Right lobe of liver (tissue), 6 donors: ENCODE data around the gene GPR45. TPM values are rescaled to one million over a fixed set of nuclear protein-coding genes. Genes with fewer than 3 reads are reported as not detected.

Source experiments
- ATAC-seq, 4 donors: fragments of 200-7000 bp; cut with Tn5 transposase; one replicate each; pipeline ENCODE4 v1.9.1; 2020; ENCODE audit warnings: mild to moderate bottlenecking in 4 of 4, moderate library complexity in 4 of 4
- DNase-seq, 3 donors: peaks; one replicate each; pipeline ENCODE4 v3.0.0-alpha.2; 2020
- H3K27ac ChIP-seq, 3 donors: fragments of 200-600 bp; one replicate each; pipeline ENCODE4 v1.8.0; 2022
- H3K27me3 ChIP-seq, 2 donors: fragments of 200-600 bp; one replicate each; pipeline ENCODE4 v1.8.0; 2022
- H3K36me3 ChIP-seq, 4 donors: fragments of 200-600 bp; sonication (generic) in 1 of 4; one replicate each; pipeline versions ENCODE4 v1.5.1 to v1.8.0; 2017 to 2022; ENCODE audit warnings: control low read depth in 1 of 4
- H3K4me1 ChIP-seq, 4 donors: fragments of 200-600 bp; sonication (generic) in 1 of 4; one replicate each; pipeline versions ENCODE4 v1.5.1 to v1.8.0; 2017 to 2022; ENCODE audit warnings: control low read depth in 1 of 4
- H3K4me3 ChIP-seq, 3 donors: fragments of 200-600 bp; one replicate each; pipeline ENCODE4 v1.8.0; 2022
- H3K9me3 ChIP-seq, 4 donors: fragments of 200-600 bp; sonication (generic) in 1 of 4; one replicate each; pipeline versions ENCODE4 v1.5.1 to v1.8.0; 2017 to 2022; ENCODE audit warnings: control low read depth in 1 of 4
- CTCF ChIP-seq, 4 donors: fragments of 200-600 bp in 3 of 4; fragments of 450-650 bp in 1 of 4; IDR thresholded peaks; one replicate each; pipeline versions ENCODE4 v1.5.1 to v1.8.0; 2016 to 2022; ENCODE audit warnings: antibody characterized with exemption in 4 of 4, mild to moderate bottlenecking in 2 of 4
- POLR2A ChIP-seq: fragments of 450-650 bp; IDR thresholded peaks from one replicate; pipeline ENCODE4 v1.6.1; 2017; ENCODE audit warnings: antibody characterized with exemption, mild to moderate bottlenecking
- WGBS: methylation state at CpG from one replicate; pipeline ENCODE4 v1.1.6; 2018; ENCODE audit warnings: low coverage, low lambda C conversion rate; ENCODE audit not compliant: insufficient coverage; ENCODE audit errors: missing lambda C conversion rate; 5-methylcytosine and 5-hydroxymethylcytosine counted together
- intact Hi-C, 2 donors: fragments of 100-400 bp; cut with DNase I; formaldehyde crosslinking; loops; one replicate each; pipeline versions ENCODE4 v1.11.2 to v1.14.1; 2022
- total RNA-seq, 6 experiments: library from RNA; depleted of rRNA in 2 of 6; stranded (reverse); fragments of >200 nt in 2 of 6; fragmentation: NEBNext Ultra II Directional in 3 of 6; extraction: Animal tissue kit (Norgen Biotek cat#: 25700) in 3 of 6; gene quantifications; one replicate each; pipeline versions ENCODE4 v1.1.0 to v1.2.4, GENCODE V29; 2016 to 2023
- donor health status: DM: no; HTN: yes; CAD: no.
- donor health status: DM: no; HTN: no; CAD: no.
- donor health status: DM: no; HTN: no; CAD: no.
- donor health status: DM: no; HTN: yes; CAD: no.
- donor health status: DM: no; HTN: yes; CAD: no.

Gene GPR45
- total RNA-seq, 6 experiments from 2014 or later, result not detected

GRCh38 chr2:105220604-105221003, 20.9 kb upstream of the GPR45 start:
- H3K9me3 ChIP-seq, result no peaks in the 10 kb centered on the region
- no peak overlapping the region for H3K27ac ChIP-seq
- no peaks in the 10 kb centered on the region for H3K36me3 ChIP-seq
- DNase-seq (no peak), ATAC-seq (no peak)
- H3K4me1 ChIP-seq, result no peaks in the 10 kb centered on the region
- H3K4me3 ChIP-seq, result no peak overlapping the region
- intact Hi-C loops, result no loop called here
- WGBS, result 78% methylated on average over 3 of the region's 3 CpGs
- H3K27me3 ChIP-seq, result no peaks in the 10 kb centered on the region
- TF ChIP-seq CTCF (IDR thresholded peaks at IDR 0.05), result no peak
- no peak for TF ChIP-seq POLR2A

- no peak for DNase-seq
- ATAC-seq, result no peak
These were observed 17.1 kb upstream of the GPR45 start for GRCh38 chr2:105224444-105224843.

GRCh38 chr2:105231232-105231619, 10.3 kb upstream of the GPR45 start:
- Histone ChIP-seq H3K27ac (no peak overlapping the region), H3K4me3 (no peak overlapping the region), H3K27me3 (no peaks in the 10 kb centered on the region), H3K36me3 (no peaks in the 10 kb centered on the region), H3K9me3 (no peaks in the 10 kb centered on the region), H3K4me1 (no peaks in the 10 kb centered on the region)
- intact Hi-C loops, result loop anchor here in 1 of 2 donors (5.0 kb wide), 1 partner anchor 114 kb away; no protein-coding TSS in a partner anchor
- no peak for ATAC-seq
- TF ChIP-seq POLR2A (no peak), CTCF (IDR thresholded peaks at IDR 0.05) (no peak)
- no peak for DNase-seq
- WGBS, result 76% methylated on average over 3 of the region's 3 CpGs

More at GRCh38 chr2:105224444-105224843, 17.1 kb upstream of the GPR45 start:
- Histone ChIP-seq H3K27ac (no peak overlapping the region), H3K4me3 (no peak overlapping the region), H3K27me3 (no peaks in the 10 kb centered on the region), H3K36me3 (no peaks in the 10 kb centered on the region), H3K9me3 (no peaks in the 10 kb centered on the region), H3K4me1 (no peaks in the 10 kb centered on the region)
- intact Hi-C loops, result no loop called here
- TF ChIP-seq POLR2A, result no peak
- no peak for TF ChIP-seq CTCF (IDR thresholded peaks at IDR 0.05)
- WGBS, result 88% methylated on average over 8 of the region's 9 CpGs

GRCh38 chr2:105235388-105236059, 6.0 kb upstream of the GPR45 start:
- ATAC-seq, result peak; percentile 74 to 81 (median 76)

More at GRCh38 chr2:105235388-105236059, 6.0 kb upstream of the GPR45 start:
- WGBS, result 10% methylated on average over 9 of the region's 12 CpGs
- DNase-seq, result peak; percentile 67 to 73 (median 70)
- no peaks in the 10 kb centered on the region for H3K4me1 ChIP-seq
- no peak overlapping the region for H3K4me3 ChIP-seq
- H3K36me3 ChIP-seq, result no peaks in the 10 kb centered on the region
- intact Hi-C loops, result loop anchor here in 1 of 2 donors (5.0 kb wide), 1 partner anchor 118 kb away; no protein-coding TSS in a partner anchor
- H3K27me3 ChIP-seq, result no peaks in the 10 kb centered on the region
- TF ChIP-seq CTCF (IDR thresholded peaks at IDR 0.05) (peak; percentile 46 to 76 (median 71)), POLR2A (no peak)
- H3K9me3 ChIP-seq, result no peaks in the 10 kb centered on the region
- no peak overlapping the region for H3K27ac ChIP-seq
